ENCODE data around the gene GPATCH2L.

Gene GPATCH2L

DNA sequence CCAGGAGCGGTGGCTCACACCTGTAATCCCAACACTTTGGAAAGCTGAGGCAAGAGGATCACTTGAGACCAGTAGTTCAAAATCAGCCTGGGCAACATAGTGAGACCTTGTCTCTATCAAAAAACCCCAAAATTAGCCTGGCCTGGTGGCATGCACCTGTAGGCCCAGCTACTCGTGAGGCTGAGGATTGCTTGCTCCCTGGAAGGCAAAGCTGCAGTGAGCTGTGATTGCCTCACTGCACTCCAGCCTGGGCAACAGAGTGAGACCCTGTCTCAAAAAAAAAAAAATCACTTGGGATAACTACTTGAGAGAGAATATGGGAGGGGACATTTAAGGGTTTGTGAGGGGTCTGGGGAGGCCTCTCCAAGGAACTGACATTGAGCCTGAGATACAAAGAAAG lies 109.0 kb downstream of the GPATCH2L start:
- Histone ChIP-seq H3K4me1 (ENCODE audit: insufficient read depth, poor library complexity, severe bottlenecking) (no peaks in the 10 kb centered on the region), H3K27ac (ENCODE audit: poor library complexity, severe bottlenecking) (no peak overlapping the region), H3K4me3 (ENCODE audit: severe bottlenecking) (no peak overlapping the region), H3K36me3 (ENCODE audit: low read depth) (no peaks in the 10 kb centered on the region), H3K27me3 (ENCODE audit: insufficient read depth, poor library complexity, severe bottlenecking) (no peaks in the 10 kb centered on the region), H3K9me3 (ENCODE audit: severe bottlenecking) (no peaks in the 10 kb centered on the region)
- no peak for DNase-seq (ENCODE audit: low spot score)
- TF ChIP-seq, protein P1, sequence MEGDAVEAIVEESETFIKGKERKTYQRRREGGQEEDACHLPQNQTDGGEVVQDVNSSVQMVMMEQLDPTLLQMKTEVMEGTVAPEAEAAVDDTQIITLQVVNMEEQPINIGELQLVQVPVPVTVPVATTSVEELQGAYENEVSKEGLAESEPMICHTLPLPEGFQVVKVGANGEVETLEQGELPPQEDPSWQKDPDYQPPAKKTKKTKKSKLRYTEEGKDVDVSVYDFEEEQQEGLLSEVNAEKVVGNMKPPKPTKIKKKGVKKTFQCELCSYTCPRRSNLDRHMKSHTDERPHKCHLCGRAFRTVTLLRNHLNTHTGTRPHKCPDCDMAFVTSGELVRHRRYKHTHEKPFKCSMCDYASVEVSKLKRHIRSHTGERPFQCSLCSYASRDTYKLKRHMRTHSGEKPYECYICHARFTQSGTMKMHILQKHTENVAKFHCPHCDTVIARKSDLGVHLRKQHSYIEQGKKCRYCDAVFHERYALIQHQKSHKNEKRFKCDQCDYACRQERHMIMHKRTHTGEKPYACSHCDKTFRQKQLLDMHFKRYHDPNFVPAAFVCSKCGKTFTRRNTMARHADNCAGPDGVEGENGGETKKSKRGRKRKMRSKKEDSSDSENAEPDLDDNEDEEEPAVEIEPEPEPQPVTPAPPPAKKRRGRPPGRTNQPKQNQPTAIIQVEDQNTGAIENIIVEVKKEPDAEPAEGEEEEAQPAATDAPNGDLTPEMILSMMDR (IDR thresholded peaks at IDR 0.05; ENCODE audit: poor library complexity, severe bottlenecking) = no peak
- no peak for ATAC-seq (ENCODE audit: low read depth)

DNA sequence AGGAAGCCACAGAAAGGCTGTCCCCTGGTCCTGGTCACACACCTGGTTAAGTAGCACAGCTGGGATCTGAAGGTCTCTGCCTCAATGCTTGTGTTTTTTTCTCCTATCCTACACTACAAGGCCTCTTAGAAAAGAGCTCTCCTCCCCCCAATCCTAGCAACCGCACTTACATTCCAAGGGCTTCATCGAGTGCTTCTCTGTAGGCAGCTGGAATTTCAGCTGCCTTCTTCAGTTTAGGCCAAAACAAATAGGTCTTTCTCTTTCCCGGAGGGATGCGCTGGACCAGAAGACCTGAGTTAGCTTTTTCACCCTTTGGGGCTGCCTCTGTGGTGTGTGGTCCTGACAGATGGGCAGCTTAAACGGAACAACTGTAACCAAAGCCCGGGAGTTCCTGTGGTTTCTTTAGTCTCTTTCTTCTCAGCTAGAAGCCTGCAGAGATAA lies 109.7 kb downstream of the GPATCH2L start:
- Histone ChIP-seq H3K27me3 (ENCODE audit: insufficient read depth, poor library complexity, severe bottlenecking) (no peaks in the 10 kb centered on the region), H3K36me3 (ENCODE audit: low read depth) (no peaks in the 10 kb centered on the region), H3K9me3 (ENCODE audit: severe bottlenecking) (no peaks in the 10 kb centered on the region), H3K27ac (ENCODE audit: poor library complexity, severe bottlenecking) (no peak overlapping the region), H3K4me3 (ENCODE audit: severe bottlenecking) (no peak overlapping the region), H3K4me1 (ENCODE audit: insufficient read depth, poor library complexity, severe bottlenecking) (no peaks in the 10 kb centered on the region)
- DNase-seq (ENCODE audit: low spot score) = no peak
- no peak for ATAC-seq (ENCODE audit: low read depth)
- TF ChIP-seq, protein P1 (IDR thresholded peaks at IDR 0.05; ENCODE audit: poor library complexity, severe bottlenecking) = no peak

DNA sequence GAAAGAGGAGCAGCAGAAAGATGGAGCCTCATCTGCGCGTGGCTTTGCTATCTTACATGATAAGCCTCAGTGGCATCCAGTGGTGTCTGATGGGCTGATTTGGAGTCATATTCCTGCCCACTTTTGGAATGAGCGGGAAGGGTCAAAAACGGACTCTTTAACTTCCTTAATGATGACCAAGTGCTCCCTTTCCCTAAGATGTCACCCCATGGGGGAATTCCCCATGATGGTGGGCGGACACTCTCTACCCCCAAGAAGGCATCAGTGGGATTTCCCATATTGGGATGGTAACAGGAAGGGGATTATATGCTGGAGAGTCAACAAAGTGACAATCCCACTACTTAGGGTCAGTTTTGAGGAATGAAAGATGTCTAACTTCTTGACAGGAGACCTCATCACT lies 110.9 kb downstream of the GPATCH2L start:
- no peak overlapping the region for H3K27ac ChIP-seq (ENCODE audit: poor library complexity, severe bottlenecking)
- ATAC-seq (ENCODE audit: low read depth) (no peak), DNase-seq (ENCODE audit: low spot score) (no peak)
- TF ChIP-seq, protein P1 (IDR thresholded peaks at IDR 0.05; ENCODE audit: poor library complexity, severe bottlenecking) = no peak
- no peaks in the 10 kb centered on the region for H3K27me3 ChIP-seq (ENCODE audit: insufficient read depth, poor library complexity, severe bottlenecking)
- H3K9me3 ChIP-seq (ENCODE audit: severe bottlenecking) = no peaks in the 10 kb centered on the region
- H3K4me3 ChIP-seq (ENCODE audit: severe bottlenecking) = no peak overlapping the region
- H3K36me3 ChIP-seq (ENCODE audit: low read depth) = no peaks in the 10 kb centered on the region
- no peaks in the 10 kb centered on the region for H3K4me1 ChIP-seq (ENCODE audit: insufficient read depth, poor library complexity, severe bottlenecking)

Data from RWPE2 (cell line).